G401.6 (cell line): ENCODE data around the gene ASCC3.
A peak's percentile ranks its signal among the peaks of the same experiment; 100 is the strongest.
"Not testable (repeated sequence)": the region's sequence is repeated elsewhere in the genome, so short reads cannot be mapped to it uniquely, and the experiment has no call there.

Source experiments
- FAIRE-seq: peaks from 2 replicates; lab custom pipeline; 2012; peaks lifted over from hg19 to GRCh38; lab: Jason Lieb, UNC

Gene ASCC3

DNA sequence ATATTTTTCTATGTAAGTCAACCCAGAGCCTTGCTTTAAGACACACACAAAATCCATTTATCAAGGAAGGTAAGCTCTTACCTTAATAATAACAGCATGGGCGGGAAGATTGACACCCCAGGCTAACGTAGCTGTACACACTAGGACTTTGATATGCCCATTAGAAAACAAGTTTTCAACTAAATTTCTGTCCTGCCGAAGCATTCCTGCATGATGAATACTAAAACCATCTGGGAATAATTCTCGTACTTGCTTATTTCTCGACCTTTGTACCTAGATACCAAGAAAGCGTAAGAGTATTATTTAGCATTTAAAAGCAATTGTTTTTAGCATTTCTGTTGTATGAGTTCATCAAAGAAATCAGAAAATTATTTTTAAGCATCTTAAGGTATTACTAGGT lies 218.9 kb downstream of the ASCC3 start:
- no peak for FAIRE-seq

GRCh38 chr6:100658486-100658885 lies 222.6 kb downstream of the ASCC3 start:
- no peak for FAIRE-seq

GRCh38 chr6:100657678-100658330 lies 223.3 kb downstream of the ASCC3 start:
- peak; percentile 85 for FAIRE-seq

DNA sequence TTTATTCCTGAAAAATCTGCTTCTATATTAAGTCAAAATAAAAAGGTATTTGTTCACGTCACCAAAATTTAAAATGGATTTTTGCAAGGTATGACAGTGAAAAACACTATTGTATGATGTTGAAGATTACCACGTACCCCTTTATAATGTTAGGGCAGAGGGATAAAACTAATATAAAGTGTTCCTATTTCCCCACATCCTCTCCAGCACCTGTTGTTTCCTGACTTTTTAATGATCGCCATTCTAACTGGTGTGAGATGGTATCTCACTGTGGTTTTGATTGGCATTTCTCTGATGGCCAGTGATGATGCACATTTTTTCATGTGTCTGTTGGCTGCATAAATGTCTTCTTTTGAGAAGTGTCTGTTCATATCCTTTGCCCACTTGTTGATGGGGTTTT lies 240.0 kb downstream of the ASCC3 start:
- FAIRE-seq: not testable (repeated sequence)

GRCh38 chr6:100633096-100633777 lies 247.9 kb downstream of the ASCC3 start:
- no peak for FAIRE-seq

DNA sequence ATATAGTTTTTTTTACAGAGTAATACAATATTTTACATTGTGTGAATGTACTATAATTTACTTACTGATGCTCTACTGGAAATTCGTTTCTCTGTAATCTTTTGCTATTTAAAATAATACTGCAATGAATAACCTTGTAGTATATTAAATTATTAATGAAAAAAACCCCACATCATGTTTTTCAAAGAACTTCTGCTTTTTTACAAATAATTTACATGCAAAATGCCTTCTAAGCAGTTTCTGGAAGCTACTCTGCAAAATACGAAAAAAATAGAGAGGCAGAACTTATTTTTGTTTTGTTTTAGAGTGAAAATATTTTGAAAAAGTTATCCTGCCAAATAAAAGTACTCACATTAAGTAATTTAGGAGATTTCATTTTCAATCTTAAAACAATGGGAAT lies 250.6 kb downstream of the ASCC3 start:
- no peak for FAIRE-seq

DNA sequence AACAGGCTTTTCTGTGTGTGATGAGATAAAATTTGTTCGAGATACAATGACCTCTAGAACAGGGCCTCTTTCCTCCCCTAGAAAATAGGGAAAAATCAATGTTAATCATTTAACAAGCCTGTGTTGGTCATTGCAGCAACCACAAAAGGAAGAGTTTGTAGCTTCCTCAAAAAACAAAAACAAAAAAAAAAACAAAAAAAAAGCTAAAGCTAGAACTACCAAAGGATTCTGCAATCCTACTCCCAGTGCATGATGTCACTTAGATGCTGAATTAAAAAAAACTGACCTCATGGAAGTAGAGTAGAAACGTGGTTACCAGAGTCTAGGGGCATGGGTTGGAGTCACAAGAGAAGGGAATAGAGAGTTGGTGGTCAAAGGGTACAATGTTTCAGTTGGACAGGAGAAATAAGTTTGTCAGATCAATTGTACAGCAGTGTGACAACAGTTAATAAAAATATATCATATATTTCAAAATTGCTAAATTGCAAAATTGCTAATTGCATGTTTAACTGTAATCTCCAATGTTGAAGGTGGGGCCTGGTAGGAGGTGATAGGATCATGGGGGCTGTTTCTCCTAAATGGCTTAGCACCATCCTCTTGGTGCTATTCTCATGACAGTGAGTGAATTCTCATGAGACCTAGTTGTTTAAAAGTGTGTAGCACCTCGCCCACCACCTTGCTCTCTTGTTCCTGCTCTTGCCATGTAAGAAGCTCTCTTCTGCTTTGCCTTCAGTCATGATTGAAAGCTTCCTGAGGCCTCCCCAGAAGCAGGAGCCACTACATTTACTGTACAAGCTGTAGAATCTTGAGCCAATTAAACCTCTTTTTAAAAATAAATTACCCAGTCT lies 253.0 kb downstream of the ASCC3 start:
- FAIRE-seq: no peak

DNA sequence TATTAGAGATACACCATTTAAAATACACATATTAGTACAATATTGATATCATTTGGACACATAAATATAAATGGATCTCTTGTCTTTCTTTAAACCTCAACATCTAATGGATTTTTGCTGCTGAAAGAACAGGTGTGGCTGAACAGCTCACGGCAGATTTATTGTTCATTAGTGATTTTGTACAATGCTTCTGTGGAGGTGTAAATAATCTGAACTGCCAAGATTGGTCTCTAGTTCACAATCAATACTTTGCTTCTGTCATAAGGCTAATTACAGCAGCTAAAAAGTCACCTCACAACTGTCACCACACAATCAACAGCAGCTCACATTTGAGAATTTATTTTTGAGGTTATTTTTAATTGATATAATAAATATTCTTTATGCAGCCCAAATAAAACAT lies 254.4 kb downstream of the ASCC3 start:
- FAIRE-seq: no peak

DNA sequence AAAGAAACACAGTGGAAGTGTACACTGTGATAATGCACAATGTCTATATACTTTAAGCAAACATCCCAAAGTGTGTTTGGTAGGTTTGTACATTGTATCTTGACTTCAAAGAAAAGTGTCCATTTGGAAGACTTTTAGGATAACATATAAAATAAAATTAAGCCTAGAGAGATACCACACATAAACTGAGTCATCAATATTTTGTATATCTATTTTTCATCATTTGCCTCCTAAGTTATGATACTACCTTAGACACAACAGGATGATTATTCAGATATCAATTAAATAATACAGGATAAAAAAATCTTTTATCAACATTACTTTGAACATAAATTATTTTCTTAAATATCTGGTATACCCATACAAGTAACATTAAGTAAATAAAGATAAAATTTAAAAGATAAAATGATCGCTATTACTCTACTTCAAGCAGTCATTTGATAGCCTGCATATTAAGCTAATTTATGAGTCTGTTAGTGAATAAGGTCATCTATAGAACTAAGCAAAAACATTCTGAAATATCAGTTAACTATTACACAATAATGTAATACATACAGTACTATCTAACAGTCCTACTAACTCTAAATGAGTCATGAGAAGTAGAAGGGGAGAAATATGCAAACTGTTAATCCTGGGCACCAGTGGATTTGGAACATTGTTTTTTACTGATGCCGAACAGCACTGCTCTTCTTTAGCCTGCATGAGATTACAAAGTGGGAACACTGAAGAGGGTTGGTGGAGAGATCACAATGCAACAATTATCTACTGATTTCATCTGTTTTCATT lies 258.0 kb downstream of the ASCC3 start:
- FAIRE-seq: peak; percentile 34

GRCh38 chr6:100620085-100620840 lies 260.9 kb downstream of the ASCC3 start:
- no peak for FAIRE-seq

DNA sequence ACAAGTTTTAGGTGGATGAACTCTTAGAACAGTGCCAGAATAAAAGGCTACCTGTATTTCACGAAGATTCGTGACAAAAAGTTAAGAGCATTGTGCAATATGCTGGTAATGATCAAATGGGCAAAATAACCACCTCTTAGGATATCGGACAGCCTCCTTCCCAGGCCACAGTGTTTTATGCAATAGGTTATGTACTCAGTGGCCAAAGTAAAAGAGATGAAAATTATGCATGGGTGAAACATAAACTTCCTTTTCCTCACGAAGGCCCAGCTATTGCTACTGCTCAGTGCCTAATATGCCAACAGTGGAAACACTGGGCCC lies 262.8 kb downstream of the ASCC3 start:
- no peak for FAIRE-seq

DNA sequence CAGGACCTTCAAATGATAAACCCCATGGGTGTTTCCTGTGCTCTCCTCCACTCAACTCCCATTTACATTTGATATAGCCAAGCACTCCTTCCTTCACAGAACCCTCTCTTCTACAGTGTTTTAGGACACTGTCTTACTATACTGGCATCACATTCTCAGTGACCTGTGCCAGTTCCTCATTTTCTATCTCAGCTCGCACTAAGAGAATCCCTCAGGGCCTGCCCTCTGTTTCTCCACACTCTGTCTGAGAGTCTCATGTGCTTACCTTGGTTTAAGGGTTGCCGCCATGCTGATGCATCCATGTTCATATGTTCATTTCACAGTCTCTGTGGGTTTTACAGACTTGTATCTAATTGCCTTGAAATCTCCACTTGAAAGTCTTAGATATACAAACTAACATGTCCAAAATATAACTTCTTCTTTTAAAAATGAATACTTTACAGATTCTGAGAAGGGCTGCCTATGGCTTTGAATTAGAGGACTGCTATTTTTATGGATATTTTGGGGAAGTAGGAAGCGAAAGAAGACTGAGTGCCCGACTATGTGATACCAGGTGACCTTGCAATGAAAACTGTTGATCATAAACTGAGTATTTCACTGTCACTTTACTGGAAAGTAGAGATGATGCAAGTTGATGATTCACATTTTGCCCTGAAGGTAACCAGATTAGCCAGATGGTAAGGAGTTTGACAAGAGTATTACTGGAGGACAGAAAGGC lies 263.3 kb downstream of the ASCC3 start:
- FAIRE-seq: no peak

DNA sequence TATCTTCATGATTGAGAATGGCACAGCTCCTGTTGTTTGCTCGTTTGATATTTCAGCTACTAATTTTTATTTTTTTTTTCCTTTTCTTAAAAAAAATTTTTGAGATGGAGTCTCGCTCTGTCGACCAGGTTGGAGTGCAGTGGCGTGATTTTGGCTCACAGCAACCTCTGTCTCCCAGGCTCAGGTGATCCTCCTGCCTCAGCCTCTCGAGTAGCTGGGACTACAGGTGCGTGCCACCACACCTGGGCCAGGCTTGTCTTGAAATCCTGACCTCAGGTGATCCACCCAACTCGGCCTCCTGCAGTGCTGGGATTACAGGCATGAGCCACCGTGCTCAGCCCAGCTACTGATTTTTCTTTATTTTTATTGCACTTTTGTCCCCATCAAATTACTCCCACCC lies 266.2 kb downstream of the ASCC3 start:
- FAIRE-seq: no peak

DNA sequence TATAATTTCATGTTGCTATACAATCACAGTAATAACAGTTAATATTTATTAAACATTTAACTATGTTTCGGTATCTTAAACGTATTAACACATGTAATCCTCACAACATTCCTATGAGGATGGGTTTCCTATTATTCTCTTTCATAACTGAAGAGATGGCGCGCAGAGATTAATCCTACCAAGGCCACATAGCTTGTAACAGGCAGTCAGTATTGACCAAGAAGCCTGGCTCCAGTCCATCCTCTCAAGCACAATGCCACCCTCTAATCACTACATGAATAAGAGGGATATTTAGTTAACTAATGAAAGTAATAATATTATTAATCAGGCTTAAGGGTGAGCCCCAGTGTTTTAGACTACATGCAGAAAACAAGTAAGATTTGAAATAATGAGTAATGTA lies 266.7 kb downstream of the ASCC3 start:
- no peak for FAIRE-seq

- FAIRE-seq: no peak
Measured at GRCh38 chr6:100613656-100614055, 267.5 kb downstream of the ASCC3 start.

DNA sequence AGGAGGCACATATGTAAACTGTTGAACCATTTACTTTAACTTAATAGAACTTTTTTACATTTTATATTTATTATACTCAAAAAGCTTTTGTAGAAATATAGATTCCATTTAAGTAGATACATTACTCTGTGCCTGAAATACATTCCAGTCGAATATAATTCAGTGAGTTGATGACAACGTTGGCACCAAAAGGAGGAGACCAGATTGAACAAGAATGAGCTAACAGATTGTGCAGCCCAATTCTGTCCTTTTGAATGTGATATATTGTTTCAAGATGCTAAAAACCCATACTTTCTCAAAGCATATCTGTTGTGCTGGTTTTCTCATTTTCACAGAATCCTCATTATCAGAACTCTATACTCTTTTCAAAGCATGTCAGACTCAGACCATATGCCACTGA lies 269.0 kb downstream of the ASCC3 start:
- no peak for FAIRE-seq

- FAIRE-seq: no peak
Measured at GRCh38 chr6:100599088-100599770, 281.9 kb downstream of the ASCC3 start.

DNA sequence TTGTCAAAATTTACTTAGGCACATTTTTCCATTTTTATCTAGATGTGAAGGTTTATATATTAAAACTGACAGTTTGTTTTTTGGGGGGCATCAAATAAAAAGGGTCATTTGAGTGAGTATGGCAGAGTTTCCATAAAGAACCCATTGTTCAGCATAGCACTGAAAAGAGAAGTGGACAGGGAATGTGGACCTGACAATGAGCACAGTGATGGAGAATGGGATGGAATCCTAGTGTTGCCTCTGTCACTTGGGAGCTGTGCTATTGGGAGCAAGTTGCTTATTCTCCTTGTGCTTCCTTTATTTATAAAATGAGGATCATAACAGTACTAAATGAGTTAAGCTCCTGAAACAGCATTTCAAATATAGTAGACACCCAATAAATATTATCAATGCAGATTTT lies 285.7 kb downstream of the ASCC3 start:
- FAIRE-seq: no peak

- no peak for FAIRE-seq
Measured at GRCh38 chr6:100593522-100593921, 287.6 kb downstream of the ASCC3 start.

DNA sequence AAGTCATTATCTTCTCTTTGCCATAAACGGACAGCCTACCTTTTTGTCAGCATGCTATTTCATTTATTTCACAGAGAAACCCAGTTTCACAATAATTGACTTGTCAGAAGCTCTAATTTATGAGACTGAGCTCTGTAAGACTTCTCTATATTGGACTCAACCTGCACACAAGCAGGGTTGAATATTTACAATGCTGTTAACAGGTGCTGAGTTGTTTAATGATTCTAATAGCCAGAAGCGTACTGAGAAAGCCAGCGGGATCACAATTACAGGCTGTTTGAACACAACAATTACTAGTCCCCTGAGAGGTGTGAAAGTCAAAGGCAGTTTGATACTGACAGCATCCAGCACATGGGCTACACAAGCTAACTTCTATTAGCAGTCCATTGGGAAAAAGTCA lies 288.2 kb downstream of the ASCC3 start:
- FAIRE-seq: no peak

GRCh38 chr6:100577425-100577824 lies 303.7 kb downstream of the ASCC3 start:
- FAIRE-seq: no peak
